GOT3 (cell line): ENCODE data around the gene CBX3.
"Not testable (repeated sequence)": the region's sequence is repeated elsewhere in the genome, so short reads cannot be mapped to it uniquely, and the experiment has no call there.

Experiments used
- DNase-seq: peaks from one replicate; lab custom pipeline; 2025; ENCODE audit warnings: mixed read lengths; lab: John Stamatoyannopoulos, UW

Gene CBX3

DNA sequence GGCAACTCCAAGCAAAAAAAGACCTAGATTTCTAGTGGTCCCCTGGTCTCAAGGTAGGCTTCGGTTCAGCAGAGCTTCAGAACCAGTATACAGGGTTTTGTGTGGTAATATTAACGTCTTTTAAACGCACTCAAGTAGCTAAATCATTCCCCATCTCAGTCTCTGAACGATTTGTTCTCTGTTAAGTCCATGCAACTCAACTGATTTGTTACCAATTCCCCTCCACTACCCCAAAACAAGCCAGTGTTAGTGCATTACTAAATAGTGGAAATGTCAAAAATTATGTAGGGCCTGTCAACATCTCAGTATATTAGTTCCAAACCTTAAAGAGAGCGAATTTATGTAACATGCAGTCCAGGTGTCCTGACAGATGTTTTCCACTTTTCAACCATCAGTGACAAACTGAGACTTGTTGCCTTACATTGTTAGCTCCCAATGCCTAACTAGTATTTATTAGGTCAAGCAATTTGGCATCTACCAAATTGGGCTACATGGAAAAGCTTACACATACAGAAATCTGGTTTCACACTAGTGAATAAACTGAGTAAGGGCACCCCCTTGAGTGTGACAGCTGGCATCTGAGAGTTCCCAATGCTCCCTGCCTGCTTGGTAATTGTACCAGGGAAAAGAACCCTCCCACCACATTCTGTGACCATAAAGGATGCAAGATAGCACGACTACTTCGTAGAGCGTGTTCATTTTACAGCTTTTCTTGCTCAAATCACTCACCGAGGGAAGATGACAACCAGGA, 13.2 kb upstream of the CBX3 start:
- DNase-seq = no peak

DNA sequence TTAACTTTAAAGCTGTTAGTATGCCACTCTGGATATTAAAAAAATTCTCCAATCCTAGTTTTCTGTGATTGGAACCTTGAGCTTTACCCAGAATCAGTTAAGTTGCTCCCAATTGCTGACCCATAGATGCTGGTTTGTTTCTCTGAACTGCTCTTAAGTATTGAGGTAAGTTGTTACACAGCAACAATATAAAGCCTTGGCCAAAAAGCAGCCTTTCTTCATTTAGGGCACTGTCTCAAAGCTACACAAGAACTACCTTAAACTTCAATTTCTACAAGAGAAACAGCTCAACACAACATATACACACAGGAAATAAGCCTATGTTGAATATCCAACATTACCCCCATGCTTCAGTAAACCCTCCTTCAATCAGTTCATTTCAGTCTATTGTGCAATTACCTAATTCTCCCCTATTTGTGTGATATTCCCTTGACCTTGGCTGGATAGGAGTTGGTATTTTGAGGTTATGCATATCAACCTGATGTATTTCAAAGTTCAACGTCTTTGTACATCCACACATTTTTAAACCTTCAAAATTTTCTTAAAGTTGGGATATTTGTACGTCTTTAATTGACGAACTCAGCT, 12.5 kb upstream of the CBX3 start:
- no peak for DNase-seq

GRCh38 chr7:26189697-26190096, 11.8 kb upstream of the CBX3 start:
- DNase-seq = no peak

DNA sequence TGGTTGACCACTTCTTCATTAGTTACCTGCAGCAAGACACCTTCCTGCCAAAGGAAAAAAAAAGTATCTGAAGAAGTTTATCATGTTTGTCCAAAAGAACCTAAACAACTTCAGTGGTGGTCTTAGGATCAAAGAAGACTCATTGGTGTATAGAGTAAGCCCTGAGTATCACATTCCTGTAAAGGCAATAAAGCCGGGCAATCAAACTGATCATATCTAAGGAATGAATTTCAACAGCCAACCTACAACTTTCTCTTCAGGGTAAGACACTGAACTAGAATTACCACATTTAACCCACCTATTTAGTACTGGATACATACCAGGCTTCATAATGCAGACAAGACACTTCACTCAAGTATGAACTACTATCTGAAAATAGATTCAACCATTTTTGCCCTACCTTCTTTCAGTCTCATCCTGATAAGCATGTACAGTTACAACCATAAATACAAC, 11.1 kb upstream of the CBX3 start:
- no peak for DNase-seq

DNA sequence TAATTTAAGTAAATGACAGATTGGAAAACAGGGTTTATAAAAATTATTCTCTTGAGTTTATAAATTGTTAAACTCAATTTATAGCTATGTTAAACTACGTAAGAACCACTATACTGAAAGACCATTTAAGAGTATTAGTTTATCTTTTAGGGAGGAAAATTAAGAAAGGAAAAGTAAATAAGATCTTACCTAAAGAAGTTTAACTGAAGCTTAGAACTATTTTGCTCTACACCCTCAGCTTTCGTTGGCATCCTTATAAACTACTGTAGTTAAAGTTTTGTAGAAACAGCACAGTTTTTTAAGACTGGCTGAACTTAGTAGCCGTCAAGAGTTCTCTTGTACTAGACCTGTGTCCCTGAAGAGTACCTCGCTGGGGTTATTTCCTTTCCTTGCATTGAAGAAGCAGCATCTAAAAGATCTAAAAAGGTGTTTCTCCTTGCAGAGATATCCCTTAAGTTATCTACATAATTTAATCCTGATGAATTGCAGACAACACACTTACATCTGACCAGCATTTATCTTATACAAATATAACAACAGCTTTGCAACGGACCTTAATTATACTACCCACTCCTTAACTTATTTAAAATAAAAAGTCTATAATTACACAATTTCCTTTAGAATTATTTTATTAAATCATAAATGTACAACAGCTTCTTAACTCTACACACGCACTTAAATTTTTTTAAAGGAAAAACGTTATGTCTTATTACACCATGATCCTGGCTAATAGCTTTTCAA, 10.1 kb upstream of the CBX3 start:
- no peak for DNase-seq

DNA sequence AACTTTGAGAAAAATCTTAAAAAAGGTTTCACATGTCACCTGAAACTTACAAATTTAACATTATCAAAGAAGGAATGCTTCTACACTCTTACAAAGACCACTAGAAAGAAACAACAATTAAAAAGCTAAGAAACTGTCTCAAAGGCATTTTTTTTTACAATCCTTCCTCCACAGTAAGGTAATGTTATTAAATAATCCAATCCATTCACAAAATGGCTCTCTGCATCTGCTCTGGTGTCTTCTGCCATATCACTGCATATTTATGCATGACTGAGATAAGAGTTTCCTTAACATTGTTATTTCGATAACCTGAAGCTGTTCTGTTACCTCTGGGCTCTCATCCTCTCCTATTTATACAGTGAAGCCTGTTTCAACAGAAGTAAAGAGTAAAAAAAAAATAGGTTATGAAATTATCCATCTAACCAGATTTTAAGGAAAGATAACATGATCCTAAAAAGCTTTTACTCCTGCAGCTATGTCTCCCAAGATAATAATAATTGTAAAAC, 9.5 kb upstream of the CBX3 start:
- no peak for DNase-seq

DNA sequence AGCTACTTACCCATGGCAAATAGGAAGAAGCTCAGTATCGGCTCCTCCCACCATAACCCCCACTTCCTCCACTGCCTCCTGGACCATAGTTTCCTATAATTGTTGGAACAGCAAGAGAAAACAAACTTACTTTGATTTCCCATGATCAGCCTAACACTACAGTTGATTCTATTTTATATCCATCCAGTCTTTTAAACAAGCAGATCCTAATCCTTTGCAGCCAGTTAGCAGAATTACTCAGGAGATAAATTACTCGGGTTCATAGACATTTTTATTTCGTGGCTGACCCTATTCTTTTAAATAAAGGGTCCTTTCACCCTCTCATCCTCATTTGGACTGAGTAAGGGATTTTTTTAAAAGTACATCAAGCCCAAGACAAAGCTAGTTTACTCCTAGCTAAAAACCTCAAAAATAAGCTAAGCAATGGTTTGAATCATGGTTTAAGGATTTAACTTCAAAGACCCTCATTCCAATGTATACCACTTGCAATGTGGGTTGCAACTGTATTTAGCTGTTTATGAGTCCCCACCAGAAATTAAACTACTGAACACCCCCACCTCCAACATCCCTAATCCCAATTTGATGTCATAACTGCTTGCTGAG, 9.0 kb upstream of the CBX3 start:
- DNase-seq = no peak

- no peak for DNase-seq
Measured at GRCh38 chr7:26193432-26194207, 7.9 kb upstream of the CBX3 start.

GRCh38 chr7:26194764-26195163, 6.8 kb upstream of the CBX3 start:
- not testable (repeated sequence) for DNase-seq

- DNase-seq = no peak
Measured at GRCh38 chr7:26195182-26195581, 6.4 kb upstream of the CBX3 start.

GRCh38 chr7:26195867-26196657, 5.5 kb upstream of the CBX3 start:
- DNase-seq = no peak

- DNase-seq = no peak
Measured at GRCh38 chr7:26197153-26198115, 4.1 kb upstream of the CBX3 start.

- no peak for DNase-seq
Measured at GRCh38 chr7:26198133-26198780, 3.3 kb upstream of the CBX3 start.

DNA sequence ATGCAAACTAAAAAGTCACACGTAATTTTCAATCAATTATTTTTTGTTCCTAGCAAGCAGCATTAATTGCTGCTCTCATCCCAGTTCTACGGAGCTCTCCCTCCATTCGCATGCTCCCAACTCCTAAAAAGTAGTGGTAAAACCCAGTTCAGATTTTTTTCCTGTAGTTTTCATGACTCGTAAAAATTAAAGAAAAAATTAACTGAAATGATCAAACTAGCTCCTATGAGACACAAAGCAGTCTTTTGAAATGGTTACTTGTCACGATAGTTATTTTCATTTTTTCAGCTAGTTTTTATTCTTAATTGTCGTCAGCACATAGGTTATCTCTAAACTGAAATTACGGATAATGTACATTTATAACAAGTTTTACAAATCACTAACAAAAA, 2.8 kb upstream of the CBX3 start:
- DNase-seq = no peak

GRCh38 chr7:26199301-26200037, 2.1 kb upstream of the CBX3 start:
- no peak for DNase-seq

DNA sequence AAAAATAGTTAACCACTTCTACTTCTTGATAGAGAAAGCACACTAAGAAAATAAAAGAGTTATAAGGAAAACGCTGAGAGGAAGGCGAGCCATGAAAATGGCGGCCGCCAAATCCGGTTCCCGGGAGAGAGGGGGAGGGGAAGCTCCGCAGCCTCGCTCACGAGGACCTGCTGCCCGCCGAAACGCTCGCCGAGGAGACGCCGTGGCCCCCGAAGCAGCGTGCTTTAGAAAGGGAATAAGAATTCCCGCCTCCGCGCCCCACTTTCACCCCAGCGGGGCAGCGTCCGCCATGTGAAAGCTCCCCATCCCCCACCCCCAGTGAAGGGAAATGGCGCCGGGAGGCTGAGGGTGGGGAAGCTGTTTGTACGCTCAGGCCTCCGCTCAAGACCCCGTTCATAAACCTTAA, 1.5 kb upstream of the CBX3 start:
- no peak for DNase-seq

DNA sequence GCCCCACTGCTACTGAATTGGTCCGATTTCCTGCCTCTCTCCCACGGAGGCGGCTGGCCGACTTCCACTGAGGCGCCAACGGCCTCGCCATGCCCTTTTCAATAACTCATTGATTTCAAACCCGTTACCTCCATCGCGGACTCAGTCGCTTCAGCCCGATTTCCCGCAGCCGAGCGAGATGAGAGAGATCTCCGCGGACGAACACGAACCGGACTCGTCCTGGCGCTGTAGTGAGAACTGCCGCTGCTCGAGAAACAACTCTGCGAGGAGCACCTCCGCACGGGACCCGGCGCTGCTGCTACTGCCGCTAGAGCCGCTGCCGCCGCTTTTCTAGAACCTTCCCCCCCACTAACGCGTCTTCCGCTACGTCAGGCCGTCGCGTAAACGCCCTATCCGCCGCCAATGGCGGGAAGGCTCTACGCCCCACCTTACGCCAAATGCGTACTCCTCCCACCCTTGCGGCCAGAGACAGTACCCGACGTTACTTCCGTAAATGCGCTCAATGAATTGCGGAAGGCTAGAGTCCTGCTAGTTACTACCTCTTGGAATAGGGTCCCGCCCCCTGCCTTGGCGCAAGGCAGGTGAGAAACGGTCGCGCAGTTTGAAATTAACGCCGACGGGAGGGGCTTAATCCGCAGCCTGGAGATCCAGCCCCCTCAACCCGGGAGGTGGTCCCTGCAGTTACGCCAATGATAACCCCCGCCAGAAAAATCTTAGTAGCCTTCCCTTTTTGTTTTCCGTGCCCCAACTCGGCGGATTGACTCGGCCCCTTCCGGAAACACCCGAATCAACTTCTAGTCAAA, 900 bp upstream of the CBX3 start, which contains the start of gene HNRNPA2B1:
HNRNPA2B1 (minus strand) TSS at position 303 of the 803 bp plus-strand sequence; CDS start at position 134, 169 bp downstream.
- peak; percentile 98 for DNase-seq
